HG03342 (cell line): ENCODE measurements around the gene GPAM.
A peak's percentile ranks its signal among the peaks of the same experiment; 100 is the strongest.
"Not testable (repeated sequence)": the region's sequence is repeated elsewhere in the genome, so short reads cannot be mapped to it uniquely, and the experiment has no call there.

Experiments
- ATAC-seq: cut with Tn5 transposase; IDR thresholded peaks from one replicate; pipeline ENCODE4 v1.9.1; 2021; ENCODE audit warnings: mild to moderate bottlenecking, moderate library complexity; ENCODE audit not compliant: unreplicated experiment

Gene GPAM

GRCh38 chr10:112136486-112137153, 46.9 kb downstream of the GPAM start:
- no peak for ATAC-seq

GRCh38 chr10:112135604-112136003, 48.0 kb downstream of the GPAM start:
- no peak for ATAC-seq

GRCh38 chr10:112132435-112132834, 51.1 kb downstream of the GPAM start:
- ATAC-seq: no peak

DNA sequence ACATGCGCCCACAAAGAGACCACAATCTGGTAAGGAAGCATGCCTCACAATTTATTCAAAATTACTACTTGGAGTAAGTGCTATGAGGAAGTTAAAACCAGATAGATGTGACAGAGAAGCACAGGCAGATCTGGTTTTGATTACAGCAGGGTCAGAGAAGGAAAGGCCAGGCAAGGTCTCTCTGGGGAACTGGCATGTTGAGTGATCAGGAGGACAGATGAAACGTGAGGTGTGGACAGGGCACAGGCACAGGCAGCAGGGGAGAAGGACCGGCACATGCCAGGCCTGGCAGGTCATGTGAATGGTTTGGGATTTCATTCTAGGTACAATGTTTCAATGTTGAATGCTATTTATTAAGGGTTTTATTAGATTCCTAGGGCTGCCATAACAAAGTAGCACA, 51.6 kb downstream of the GPAM start:
- no peak for ATAC-seq

GRCh38 chr10:112131346-112131745, 52.2 kb downstream of the GPAM start:
- ATAC-seq: no peak

DNA sequence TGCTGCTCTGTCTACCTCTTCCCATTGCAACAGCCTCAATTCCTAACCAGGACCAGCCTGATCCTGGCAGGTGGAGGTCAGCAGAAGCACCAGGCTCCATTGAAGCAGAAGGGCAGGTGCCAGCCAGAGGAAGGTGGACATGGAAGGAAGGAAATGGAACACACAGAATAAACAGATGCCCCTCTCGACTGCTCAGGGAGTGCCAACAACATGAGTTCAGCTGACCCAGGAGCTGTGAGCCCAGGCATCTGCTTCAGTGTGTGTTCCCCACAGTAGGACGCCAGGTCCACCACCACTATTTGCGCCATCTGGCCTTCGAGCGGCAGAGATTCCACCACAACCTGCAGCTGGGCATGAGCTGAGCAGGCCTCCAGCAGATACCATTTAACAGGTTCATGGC, 56.7 kb downstream of the GPAM start:
- ATAC-seq: no peak

- ATAC-seq: no peak
Observed at GRCh38 chr10:112126172-112126571, 57.4 kb downstream of the GPAM start.

DNA sequence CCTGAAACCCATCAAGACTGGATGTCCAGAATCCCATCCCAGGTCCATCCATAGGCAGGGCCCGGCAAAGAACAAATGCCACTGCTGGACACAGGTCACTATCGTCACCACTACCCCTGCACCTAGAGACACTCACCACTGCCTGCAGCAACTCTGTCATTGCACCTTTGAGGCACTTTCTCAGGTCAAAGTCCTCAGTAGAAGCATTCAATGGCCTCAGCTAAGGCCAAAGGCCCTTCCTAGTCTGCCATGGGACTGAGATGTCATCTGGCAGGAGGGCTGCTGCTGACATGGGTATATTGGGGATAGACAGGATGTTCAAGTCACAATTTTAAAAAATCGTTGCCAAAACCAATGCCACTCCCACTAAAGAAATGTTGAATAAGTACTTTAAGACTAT, 58.7 kb downstream of the GPAM start:
- no peak for ATAC-seq

DNA sequence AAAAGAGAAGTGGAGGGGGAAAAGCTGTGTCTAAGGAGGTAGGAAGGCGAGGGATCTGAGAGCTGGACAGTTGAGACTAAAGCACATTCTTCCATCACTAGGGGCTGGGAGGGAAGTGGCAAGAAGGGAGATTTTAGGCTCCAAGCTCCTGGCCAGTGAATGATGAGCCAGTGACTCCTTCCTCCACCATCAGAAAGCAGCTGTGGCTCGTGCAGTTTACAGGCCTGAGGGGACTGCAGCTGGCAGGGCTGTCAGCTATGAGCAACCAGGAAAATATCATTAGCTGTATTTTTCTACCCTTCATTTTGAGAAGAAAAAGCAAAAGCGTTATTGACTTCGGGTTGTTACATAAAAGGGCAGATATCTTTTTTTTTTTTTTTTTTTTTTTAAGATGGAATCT, 60.7 kb downstream of the GPAM start:
- ATAC-seq: no peak

DNA sequence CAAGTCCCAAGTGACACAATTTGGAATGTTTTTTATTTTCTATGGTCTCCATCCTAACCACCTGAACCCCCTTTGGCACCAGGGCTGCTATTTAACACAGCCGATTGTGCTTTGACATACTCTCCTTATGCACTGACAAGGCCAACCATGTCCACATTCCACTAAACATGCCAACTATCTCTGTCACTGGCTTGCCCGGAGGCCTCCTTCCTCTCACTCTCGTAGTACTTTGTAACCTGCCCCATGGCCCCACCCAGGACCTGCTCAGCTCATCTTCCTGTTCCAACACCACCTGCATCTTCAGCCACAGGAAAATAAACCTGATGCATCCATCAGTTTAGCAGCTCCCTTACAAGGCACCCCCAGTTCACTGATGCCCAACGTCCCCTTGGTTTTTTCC, 63.1 kb downstream of the GPAM start:
- no peak for ATAC-seq

GRCh38 chr10:112115781-112116385, 67.7 kb downstream of the GPAM start:
- ATAC-seq: peak; percentile 91

DNA sequence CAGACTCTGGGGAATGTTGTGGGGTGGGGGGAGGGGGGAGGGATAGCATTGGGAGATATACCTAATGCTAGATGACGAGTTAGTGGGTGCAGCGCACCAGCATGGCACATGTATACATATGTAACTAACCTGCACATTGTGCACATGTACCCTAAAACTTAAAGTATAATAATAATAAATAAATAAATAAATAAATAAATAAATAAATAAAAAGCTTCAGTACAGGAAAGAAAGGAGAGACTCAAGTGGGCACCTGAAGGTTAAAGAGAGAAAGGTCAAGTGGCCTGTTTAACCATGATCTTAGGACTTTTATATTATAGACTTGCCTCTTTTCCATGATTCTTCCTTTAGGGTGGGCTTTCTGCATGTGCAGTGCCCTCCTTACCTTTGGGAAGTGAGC, 73.8 kb downstream of the GPAM start:
- not testable (repeated sequence) for ATAC-seq
